Inflammatory macrophage treated with lipopolysaccharide for 4 hours (primary cell): ENCODE results near the gene CTIF.

ENCODE experiments used
- DNase-seq: peaks from one replicate; pipeline ENCODE4 v3.0.0-alpha.2; 2020

The CTIF gene

GRCh38 chr18:48736321-48737260 lies 197.8 kb downstream of the CTIF start:
- DNase-seq, result no peak

DNA sequence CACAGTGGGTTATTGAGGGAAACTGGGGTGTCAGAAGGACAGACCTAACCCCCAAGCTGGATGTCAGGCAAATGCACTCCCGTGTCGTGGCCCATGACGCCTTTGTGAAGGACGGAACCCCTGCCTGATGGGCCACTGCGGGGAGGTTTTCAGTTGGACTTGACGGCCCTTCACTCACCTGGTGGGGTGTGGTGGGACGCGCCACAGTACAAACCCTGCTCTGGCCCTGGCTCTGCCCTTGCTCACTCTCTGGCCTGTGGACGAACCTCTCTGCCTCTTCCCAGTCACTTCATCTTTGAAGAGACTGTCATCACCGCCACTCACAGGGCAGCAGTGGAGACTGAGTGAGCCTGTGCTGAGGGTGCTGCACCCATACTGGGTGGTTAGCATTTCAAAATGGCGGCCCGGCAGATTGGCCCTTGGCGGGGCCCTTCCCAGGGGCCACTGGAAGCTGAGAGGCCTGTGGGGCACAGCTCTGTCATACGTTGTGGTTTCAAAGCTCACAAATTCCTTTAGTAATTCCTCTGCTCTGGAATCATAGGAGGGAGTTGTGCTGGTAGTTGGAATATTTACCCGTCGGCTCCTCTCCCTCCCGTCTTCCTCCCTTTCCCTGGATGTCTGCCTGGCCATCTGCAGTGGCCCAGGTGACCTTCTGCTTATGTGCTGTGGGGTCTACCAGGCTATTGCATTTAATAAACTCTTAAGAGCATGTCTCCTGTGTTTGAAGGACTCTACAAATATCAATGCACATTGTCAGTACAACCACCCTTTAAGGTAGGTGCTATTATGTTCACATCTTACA lies 200.6 kb downstream of the CTIF start:
- no peak for DNase-seq

- no peak for DNase-seq
Measured at GRCh38 chr18:48740068-48740440, 201.2 kb downstream of the CTIF start.

DNA sequence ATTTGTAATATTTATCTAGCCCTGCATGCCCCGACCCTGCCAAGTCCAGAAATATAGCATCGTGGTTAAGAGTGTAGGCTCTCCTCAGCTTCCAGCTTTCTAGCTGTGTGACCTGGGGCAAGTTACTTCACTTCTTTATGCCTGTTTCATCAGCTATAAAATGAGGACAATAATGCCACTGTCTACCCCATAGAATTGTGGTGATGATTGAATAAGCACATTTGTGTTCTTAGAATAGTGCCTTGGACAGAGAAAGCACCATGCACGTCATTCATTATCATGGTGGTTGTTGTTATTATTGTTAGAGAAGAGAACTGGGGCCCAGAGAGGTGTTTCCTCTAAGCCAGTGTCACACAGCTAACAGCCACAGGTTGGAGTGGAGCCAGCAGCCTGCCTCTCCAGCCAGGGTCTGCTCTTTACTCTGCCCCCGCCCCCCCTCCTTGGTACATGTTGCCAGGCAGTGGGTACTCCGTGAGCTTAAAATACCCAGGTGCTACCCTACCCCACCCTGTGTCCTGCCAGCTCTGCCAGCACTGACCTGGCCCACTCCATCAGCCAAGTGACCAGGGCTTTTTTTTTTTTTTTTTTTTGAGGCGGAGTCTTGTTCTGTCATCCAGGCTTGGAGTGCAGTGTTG lies 202.1 kb downstream of the CTIF start:
- no peak for DNase-seq

- no peak for DNase-seq
Measured at GRCh38 chr18:48741866-48742265, 203.0 kb downstream of the CTIF start.

DNA sequence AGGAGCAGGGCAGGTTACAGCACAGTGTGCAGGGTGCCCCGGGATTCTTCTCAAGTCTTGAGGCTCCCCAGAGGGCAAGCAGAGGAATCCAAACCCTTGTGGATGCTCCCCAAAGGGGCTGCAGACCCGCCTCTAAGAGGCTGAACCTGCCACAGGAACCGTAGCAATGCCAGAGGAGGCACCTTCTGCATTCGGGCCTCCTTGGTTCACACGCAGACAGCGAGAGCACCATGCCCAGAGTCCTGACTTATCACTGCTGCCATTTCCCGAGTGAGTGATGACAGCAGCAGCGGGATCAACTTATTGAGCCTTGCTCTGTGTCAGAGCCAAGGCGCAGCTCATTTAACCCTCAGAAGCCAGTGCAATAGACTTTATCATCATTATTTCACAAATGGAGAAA lies 203.5 kb downstream of the CTIF start:
- no peak for DNase-seq

GRCh38 chr18:48742706-48743475 lies 204.1 kb downstream of the CTIF start:
- peak; percentile 92 for DNase-seq

- DNase-seq, result peak; percentile 18
Measured at GRCh38 chr18:48743886-48744285, 205.1 kb downstream of the CTIF start.

DNA sequence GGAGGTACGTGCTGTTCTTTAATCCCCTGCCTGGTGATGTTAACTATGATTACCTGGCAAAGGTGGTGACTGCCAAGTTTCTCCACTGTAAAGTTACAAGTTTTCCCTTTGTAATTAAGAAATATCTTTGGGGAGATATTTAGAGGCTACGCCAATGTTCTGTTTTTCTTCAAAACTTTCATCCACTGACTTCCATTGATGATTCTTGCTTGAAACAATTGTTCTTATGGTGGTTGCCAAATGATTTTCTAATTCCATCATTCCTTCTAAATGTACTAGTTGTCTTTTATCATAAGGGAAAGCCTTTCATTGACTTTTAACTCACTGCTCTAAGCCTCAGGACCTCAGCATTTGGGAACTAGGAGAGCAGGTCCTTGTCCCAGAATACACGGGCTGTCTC lies 206.5 kb downstream of the CTIF start:
- no peak for DNase-seq

GRCh38 chr18:48749768-48750167 lies 210.9 kb downstream of the CTIF start:
- no peak for DNase-seq

DNA sequence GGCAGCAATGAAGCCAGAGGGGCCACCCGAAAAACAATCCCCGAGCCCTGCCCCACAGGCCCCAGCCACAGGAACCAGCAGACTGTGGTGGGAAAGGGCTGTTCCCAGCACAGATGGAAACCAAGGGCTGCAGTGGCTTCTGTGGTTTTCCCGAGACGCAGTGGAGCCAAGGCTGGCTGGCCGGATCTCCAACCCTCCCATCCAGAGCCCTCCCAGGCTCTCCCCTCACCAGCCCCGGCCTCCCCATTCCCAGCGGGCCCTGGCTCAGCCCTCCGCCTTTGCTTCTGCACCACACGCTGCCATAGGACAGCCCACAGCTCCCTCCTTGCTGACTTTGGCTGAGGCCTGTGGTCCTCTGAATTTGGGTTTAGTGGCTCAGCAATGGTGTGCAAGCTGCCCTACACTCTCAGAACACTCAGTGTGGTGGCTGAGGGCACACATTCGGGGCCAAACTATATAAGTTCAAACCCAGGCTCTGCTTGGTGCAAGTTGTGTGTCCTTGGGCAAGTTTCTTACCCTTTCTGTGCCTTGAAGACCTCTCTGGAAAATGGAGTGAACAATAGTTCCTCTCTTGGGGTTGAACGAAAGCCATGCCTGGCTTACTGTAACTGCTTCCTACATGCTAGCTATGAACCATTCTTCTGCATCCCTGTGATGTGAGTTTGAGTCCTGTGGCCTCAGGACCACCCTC lies 211.8 kb downstream of the CTIF start:
- no peak for DNase-seq

DNA sequence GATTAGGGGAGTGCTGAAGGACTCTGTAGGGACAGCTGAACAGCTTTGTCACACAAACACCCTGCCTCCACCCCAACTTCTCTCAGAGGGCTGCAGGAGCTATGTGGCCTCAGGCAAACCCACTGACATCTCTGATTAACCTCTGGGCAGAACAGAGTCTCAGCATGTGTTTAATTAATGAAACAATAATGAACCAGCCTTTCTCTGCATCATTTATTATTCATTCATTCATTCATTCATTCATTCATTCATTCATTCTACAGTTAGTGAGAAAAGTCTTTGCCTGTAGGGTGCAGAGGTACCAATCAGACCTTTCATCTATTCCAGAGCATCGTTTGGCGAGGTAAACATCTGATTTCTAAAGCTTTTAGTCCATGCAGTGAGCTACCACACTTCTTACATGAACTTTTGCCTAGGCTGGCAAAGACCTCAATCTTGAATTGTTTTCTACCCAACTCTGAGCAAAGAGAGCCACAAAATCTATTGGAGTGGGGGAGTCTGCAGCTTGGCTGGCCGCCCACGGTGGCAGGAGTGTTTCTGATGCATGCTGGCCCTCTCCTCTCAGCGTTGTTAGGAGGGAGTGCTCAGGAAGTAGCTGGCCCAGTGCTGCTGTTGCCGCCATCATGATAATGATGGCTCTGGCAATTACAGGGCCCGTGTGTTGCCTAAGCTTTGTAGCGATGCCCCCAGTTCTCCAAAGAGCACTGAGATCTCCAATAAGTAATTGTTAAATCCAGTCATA lies 213.1 kb downstream of the CTIF start:
- DNase-seq, result no peak

DNA sequence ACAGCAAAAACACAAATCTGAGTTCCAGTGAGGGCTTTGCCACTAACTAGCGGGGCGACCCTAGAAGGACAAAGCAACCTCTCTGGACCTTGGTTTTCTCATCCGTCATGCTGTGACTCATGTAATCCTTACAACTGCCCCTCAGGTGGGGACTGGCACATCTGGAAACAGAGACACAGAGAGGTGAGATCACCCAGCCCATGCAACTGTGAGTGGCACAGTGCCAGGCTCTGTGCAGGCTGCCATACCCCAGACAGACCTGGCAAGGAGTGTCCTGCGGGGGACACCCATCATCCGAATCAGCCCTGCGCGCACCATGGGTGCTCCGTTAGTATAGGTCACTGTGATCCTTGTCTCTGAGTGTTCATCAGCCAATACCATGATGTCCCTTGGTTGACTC lies 213.6 kb downstream of the CTIF start:
- DNase-seq, result no peak

GRCh38 chr18:48752928-48753327 lies 214.1 kb downstream of the CTIF start:
- DNase-seq, result no peak

- DNase-seq, result no peak
Measured at GRCh38 chr18:48753691-48754090, 214.9 kb downstream of the CTIF start.

DNA sequence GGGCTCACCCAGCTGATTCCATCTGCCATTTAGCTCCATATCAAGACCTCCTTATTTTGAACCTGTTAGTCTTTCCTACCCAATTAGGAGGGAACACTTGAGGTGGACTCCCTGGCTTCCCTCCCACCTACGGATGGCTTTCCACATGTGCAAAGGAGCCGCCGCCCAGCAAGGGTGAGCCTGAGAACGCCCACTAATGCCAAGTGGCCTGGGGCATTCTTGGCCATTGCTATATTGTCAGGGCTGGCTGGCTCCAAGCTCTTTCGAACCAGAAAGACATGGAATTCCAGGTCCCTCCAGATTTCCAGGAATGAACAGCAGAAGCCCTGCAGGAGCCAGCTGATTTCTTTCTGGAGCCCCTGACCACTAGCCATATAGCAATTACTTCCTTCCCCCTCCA lies 215.7 kb downstream of the CTIF start:
- DNase-seq, result no peak

DNA sequence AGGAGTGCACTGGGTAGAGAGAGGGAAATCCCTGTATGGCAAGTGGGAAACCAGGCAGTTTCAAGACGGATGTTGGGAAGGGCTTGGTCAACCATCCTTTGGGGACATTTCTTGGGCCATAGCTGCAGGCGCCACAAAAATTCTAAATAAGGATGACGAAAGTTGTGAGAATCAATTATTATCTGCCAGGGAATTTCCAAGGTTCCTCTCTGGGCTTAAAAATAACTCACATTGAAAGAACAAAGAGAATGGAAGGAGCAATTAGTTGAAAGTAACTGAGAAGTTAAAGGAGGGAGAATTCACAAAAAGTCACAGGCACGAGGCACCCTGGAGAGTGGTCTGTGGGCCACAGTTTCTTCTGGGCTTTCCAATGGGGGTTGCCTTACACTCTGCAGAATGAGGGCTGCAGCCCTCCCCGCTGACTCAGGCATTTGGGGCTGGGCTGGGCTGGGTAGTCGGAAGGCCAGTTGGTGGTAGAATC lies 216.2 kb downstream of the CTIF start:
- DNase-seq, result peak; percentile 39

DNA sequence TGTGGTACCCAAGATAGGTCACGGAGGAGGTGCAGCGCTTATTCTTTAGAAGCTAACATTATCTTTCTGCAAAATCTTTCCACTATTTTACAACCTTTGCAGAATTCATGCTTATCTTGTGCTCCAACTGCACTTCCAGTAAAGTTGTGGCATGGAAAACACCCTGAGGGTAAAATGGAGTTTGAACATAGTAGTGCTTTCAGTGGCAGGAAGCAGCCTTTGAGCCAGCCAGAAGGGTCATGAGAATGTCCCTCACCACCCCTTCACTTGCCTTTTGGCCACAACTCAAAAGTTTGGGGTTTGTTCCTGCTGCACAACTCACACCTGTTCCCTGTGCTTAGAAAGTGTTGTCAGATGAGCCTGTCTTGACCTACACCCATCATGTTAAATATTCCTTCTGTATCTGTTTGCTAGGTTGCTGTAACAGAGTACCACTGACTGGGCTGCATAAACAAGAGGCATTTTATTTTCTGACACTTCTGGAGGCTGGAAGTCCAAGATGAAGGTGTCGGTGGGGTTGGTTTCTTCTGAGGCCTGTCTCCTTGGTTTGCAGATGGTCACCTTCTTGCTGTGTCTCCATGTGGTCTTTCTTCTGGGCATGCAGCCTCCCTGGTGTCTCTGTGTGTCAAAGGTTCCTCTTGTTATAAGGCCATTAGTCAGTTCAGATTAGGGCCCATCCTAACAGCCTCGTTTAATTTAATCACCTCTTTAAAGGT lies 217.8 kb downstream of the CTIF start:
- DNase-seq, result no peak

DNA sequence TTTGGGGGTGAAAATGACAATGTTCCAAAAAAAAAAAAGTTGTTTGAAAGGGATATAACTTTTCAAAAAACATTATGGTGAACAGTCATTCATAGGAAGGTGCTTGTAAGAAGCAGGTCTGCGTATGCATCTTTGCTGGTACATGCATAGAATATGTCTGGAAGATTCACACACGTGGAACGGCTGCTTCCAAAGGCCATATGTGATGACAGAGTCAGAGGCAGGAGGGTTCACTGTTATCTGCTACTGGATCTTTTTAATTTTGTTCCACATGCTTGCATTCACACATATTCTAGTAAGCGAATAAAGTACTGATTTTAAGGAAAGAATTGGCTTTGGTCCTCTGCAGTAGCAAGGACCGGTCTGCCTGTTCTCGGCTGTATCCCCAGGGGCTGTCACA lies 218.5 kb downstream of the CTIF start:
- no peak for DNase-seq

DNA sequence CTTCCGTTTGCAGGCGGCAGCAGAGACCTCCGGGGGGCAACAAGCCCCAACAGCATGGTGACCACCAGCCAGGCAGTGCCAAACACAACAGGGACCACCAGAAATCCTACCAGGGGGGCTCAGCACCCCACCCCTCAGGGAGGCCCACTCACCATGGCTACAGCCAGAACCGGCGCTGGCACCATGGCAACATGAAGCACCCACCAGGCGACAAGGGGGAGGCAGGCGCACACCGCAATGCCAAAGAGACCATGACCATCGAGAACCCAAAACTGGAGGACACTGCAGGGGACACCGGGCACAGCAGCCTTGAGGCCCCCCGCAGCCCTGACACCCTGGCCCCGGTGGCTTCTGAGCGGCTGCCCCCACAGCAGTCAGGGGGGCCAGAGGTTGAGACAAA lies 219.1 kb downstream of the CTIF start:
- DNase-seq, result no peak

DNA sequence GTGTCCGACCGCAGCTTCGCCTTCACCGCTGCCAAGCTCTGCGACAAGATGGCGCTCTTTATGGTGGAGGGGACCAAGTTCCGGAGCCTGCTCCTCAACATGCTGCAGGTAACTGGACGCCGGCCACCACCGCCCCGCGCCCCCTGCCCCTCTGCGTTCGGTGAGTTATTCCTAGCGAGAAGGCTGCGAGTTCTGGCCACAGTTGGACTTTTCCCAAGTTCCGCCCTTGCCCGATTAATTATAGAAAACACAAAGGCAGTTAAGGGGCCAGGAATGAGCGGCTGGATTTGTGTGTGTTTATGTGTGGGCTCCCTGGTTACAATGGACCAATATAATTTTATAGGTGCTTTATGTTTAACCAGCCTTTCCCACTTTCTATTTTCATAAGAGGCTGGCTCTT lies 222.8 kb downstream of the CTIF start:
- no peak for DNase-seq
